Measurements from ENCODE around the gene SLC50A1.
"Not testable (repeated sequence)": the region's sequence is repeated elsewhere in the genome, so short reads cannot be mapped to it uniquely, and the experiment has no call there.

Gene SLC50A1

DNA sequence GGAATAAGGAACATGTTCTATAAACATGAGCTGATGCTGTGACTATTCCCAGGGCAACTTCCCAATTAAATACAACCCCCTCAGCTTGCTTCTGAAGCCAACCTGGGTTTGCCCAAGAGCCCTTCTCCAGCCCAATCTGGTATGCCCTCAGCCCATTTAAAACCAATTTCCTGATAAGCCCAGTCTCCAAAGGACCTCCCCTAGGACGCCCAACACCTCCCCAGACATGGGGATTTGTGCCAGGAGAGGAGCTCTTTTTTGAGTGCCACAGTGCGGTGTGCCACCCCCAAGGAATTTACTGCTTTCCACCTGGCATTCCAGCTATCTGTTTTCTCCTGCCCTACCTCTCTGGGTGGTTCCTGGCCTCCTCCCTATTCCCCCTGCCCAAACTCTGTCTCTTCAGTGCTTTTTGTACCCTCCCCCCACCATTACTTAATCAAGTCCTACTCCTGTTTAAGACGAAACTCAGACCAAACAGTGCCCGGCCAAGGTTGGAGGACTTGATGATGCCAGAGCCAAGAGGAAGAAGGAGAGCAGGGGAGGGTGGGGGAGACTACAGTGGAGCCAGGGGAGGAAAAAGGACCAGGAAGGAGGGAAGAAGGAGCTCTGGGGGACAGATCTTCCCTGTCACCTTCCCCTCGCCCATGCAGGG, 19.4 kb upstream of the SLC50A1 start:
- no peak for DNase-seq

DNA sequence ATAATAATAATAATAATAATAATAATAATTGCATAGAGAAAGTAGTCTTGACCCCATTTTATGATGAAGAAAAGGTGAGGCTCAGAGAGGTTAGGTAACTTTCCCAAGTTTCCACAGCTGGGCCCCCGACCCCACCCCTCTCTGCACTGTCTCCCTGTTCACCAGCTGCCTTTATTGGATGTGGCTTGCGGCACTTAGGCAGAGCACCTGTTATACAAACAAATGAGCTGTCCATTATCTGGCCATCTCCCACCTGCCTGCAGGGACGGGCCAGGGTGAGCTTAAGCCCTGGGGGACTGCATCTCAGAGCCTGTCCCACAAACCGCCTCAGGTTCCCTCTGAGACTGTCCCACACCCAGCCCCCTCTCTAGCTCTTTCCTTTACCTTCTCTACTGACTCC, 18.0 kb upstream of the SLC50A1 start:
- DNase-seq = no peak

DNA sequence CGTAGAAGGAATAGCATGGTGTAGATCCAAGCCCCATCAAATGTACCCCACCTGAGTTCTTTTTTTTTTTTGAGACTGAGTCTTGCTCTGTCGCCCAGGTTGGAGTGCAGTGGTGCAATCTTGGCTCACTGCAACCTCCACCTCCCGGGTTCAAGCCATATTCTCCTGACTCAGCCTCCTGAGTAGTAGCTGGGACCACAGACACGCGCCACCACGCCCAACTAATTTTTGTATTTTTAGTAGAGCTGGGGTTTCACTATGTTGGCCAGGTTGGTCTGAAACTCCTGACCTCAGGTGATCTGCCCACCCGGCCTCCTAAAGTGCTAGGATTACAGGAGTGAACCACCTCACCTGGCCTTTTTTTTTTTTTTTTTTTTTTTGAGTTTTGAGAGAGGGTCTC, 17.6 kb upstream of the SLC50A1 start:
- not testable (repeated sequence) for DNase-seq

DNA sequence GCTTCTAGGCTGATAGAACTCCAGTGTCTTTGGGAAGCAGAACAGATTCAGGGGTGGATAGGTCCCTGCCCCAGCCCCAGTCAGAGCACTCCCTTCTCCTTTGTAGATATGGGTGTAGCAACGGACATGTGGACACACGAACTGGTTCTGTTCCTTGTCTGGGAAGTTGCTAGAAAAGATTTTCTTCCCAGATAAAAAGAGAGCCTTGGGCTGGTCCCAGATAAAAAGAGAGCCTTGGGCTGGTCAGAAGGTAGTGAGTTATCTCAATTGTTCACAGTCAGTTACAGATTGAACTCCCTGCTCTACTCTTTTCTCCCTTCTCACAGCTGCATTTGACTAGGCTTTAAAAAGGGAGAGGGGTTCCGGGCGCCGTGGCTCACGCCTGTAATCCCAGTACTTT, 15.4 kb upstream of the SLC50A1 start:
- DNase-seq = no peak

DNA sequence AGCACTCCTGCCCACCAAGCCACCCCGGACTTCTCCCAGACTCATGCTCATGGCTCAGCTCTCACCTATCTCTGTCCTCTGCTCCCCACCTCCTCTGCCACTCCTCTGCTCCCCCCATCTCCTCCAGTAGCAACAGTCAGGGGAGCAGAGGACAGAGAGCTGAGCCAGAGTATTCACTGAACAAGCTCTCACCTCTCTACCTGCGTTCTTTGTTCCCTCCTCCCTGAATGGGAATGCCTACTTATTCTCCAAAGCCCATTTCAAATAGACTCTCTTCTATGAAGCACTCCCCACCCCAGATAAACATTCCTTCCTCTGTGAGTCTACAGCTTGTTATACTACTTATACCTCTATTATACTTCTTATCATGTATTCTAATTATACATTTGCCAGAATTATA, 14.4 kb upstream of the SLC50A1 start:
- DNase-seq = no peak

DNA sequence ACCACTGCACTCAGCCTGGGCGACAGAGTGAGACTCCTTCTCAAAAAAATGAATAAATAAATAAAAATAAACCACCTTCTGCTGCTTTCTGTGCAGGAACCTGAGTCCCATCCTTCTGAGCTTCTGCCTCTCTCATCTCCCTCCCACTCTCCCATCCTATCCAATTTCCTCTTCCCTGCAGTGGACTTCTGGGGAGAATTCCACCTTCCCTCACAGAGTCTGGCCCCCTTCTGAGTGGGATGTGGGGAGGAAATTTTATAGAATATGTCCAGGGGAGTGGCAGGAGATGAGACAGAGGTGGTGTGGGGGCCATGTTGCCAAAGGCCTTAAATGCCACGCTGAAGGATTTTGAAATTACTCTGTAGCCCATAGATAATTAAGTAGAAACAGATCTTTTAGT, 13.3 kb upstream of the SLC50A1 start:
- DNase-seq = no peak

DNA sequence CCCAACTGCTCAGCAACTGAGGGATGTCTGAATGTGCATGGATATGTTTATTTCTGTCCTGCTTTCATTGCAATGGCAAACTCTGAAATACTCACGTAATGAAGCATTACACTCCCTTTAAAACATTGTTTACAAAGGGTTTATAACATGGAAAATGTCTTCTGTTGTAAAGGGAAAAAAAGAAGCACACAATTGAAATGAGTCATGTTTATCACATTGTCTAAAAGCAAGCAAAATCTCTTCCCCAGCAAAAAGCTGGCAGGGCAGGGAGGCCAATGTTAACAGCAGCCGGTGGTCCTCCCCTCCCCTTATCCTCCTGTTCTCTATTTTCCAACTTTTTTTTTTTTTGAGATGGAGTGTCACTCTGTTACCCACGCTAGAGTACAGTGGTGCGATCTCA, 11.9 kb upstream of the SLC50A1 start:
- DNase-seq = no peak

DNA sequence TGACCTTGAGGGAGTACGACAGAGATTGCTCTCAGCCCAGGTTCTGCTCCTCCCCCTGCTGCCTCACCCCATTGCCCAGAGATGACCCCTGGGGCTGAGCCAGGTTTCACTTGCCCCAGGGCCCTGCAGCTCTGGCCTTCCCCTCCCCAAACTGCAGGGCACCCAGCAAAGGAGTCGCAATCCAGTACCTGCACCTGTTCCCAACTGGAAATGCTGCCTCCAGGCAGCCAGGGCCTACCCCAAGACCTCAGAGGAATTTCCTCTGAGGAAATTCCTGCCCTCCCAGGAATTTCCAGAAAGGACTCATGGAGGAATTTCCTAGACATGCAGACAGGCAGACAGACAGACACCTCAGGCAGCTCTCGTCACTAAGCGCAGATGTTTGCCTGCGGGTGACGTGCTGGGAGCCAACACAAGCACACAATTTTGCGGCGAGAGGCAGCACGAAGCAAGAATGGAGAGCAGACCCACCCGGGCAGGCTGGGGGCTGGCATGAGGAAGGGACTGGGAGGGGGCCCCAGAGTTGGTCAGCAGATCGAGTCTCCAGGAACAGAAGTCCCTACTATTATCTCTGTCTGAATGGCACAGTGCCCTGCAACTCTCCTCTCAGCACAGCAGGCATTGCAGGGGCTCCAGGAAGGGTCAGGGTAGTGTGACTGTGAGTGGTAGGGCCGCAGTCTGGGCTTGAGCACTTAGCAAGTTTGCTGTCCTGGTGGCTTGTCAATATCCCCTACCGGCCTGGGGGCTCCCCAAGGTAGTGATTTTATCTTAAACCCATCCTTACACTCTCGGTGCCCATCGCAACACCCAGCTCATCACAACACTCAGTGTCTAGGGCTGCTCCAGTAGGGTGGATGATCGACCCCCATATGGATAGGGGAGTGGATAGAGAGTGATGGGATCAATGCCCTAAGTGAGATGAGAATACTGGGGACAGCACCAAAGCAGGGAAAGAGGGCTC, 10.9 kb upstream of the SLC50A1 start:
- peak in 1 of 56 donors; percentile 29 for DNase-seq

DNA sequence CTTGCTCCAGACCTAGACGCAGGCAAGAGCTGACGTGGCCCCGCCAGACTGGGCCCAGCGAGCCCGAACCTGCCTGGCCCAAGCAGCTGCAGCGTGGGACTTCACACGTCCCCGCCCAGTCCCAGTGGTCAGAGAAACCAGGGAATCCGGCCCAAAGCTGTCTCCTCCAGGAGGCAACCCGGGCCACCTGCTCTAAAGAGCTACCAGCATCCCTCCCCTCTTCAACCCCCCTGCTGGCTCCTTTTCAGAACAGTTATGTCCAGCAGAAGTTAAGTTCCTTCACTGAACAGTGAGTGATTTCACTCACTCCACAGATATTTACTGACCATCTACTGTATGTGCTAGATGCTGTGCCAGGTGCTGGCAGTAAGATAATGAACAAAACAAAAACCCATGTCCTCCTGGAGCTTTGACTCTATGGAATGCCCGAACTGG, 10.1 kb upstream of the SLC50A1 start:
- DNase-seq = peak in 3 of 56 donors; percentile 6 to 25 (median 11)

DNA sequence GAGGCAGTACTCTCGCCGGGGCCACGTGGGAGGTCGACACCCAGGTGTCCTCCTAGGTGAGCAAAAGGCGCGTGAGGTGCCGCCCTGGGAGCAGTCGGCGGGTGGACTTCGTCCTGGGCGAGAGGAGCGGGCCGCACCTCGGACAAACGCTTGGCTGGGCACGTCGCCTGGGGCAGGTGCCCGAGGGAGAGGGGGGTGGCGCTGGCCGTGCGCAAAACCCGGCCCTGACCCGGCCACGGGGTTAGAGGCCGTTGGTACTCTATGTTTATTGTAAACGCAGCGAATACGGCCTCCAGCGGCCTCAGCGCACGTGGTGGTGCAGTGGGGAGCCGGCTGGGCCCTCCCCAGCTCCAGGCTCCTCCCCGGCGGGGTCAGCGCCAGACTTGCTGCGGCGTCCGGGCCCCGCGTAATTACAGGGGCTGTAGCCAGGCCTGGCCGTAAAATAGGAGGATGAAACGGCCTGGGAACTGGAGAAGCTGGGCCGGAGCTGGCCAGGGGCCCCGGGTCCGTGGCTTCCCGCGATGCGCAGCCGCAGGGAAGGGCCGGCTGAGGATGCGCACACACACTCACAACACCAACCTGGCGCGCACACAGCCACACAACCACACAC, 9.6 kb upstream of the SLC50A1 start:
- peak in 55 of 56 donors; percentile 30 to 90 (median 68) for DNase-seq

DNA sequence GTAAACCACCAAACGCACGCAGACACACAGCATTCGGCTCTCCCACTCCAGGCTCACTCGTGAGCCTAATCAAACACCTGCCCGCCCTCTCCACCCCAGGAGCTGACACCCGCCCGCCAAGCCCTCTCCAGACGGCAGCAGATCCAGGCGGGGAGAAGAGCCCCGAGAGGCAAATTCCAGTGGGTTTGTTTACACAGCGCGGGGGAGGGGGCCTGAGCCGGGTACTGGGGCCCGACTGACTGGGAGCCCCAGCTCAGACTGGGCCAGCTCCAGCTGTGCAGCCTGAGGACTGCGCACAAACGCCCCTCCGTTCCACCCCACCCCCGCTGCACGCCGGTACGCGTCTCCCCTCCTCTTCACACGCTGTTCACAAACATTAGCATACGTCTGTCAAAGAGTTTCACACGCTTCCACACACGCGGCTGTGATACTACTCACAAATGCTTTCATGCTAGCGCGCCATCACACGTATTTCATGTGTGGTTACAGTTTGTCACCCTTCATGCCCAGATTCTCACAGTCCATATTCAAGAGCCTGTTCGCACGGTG, 9.0 kb upstream of the SLC50A1 start:
- peak in 48 of 56 donors; percentile 22 to 85 (median 64) for DNase-seq

DNA sequence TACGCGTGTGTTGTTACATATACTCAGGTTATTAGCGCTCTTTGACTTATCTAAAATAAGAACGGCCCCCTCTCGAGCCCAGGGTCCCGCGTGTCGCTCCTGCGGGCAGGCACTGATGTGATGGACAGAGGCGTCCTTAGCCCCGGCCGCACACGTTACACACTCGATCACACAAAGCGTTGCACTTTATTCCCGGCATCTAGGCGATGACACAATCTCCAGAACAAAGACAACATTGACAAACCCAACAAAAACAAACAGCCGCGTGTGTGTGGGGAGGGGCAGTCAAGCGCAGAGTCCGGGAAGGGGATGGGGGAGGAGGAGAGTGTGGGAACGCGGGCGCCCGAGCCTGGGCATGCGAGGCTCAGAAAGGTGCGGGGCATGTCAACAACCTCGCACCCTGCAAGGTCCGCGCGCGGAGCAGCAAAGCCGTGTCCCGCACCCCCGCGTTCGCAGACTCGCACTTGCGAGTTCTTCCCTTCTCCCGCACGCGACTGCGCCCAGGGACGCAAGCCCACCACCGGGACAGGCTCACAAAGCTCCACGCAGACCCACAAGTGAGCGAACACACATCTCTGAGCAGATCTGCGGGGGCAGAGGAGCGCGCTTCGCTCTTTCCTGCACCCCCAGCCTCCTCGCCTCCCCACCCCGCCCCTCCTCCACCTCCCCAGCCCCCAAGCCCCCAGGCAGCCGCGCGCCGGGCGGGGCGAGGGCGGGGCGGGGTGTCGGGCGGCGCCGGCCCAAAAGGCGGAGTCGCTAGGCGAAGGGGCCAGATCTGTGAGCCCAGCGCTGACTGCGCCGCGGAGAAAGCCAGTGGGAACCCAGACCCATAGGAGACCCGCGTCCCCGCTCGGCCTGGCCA, 8.3 kb upstream of the SLC50A1 start, which contains the start of gene EFNA1:
Gene EFNA1 (plus strand): TSS at position 772 of the 862 bp plus-strand sequence. CDS start 102 bp downstream, outside the sequence.
- DNase-seq = peak in 55 of 56 donors; percentile 51 to 94 (median 84)

DNA sequence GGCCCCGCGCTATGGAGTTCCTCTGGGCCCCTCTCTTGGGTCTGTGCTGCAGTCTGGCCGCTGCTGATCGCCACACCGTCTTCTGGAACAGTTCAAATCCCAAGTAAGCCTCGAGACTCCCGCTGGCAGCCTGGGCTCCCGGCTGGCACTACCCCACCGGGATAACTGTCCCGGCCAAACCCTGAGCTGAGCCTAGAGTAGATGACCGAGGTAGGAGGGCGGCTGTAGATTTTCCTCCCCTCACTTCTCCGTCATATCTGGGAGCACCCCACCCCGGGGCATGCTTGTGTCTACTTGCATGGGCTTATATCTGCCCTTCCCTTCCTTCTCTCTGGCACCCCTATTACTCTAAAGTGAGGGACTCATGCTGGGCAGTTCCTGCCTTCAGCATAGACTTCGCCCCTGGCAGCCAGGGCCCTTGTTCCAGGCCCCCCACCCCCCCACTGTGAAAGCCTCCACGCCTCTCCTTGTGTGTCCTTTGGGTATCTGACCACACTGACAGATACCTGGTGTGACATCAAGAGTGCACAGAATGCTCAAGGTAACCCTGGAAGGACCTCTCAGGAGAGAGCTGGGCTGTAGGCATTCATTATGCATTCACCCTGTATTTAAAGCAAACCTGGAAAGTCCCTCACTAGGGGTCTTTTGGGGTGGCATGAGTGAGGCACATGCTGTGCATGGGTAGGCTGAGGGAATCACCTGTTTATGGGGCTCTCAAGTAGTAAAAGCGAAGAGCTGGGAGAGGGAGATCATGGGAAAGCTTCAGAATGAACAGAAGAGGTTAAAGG, 7.5 kb upstream of the SLC50A1 start:
- peak in 2 of 56 donors; percentile 19 to 31 for DNase-seq

DNA sequence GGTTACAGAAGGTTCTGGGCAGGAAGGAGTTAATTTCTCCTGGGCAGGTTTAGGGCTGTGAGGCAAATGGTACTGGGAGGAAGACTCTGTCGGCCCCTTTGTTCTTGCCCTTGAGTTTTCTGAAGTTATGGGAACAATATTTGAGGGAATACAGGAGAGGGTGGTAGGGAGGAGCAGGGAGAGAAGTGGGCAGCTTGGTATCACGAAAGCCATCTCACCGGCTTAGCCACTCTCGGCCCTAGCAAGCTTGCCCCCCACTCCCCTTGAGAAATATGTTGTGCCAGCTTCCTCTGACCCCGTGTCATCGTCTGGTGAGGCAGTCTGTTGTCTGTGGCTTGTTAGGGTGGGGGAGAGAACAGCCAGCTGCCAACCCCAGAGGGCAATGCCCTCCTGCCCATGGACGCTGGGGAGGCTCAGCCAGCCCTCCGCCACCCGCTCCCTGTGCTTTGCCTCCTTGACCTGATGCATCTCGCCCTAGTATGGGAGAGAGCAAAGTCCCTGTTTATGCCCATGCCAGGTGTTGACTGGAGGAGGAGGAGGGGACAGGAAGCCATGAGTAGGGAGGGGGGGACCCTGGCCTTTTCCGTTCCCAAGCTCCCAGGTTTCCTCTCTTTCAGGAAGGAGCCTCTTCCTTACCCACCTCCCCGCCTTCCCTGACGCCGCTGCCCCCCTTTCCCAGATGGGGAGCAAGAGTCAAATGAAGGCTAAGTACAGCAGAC, 6.7 kb upstream of the SLC50A1 start:
- DNase-seq = peak in 40 of 56 donors; percentile 7 to 73 (median 40)

DNA sequence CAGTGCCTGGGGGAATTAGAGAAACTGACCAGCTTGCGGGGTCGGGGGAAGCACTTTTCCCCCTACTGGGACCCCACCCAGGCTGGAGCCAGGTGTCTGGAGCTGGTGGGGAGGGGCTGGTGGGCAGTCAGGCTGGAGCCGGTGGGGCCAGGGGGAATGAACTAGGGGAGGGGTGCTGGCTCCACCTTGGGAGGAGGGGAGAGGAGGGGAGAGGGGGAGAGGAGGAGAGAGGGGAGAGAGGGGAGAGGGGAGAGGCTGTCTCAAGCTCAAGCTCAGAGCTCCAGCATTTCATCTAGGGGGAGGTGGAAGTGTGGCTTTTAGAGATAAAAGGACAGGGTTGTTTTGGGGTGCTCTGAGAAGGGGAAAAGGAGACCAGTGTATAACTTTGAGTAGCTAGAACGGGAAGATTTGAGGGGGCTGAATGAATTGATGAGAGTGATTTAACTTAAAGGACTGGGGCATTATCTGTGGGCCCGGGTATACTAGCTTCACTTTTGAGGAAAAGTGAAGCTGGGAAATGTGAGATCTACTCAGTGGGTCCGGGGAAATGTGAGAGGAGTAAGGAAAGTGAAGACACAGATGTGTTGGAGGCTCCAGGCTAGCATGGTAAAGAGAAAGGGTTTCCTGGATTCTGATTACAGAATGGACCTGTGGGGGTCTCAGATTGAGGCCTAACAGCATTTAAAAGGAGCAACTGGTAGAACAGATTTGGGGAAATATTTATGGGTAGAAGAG, 5.2 kb upstream of the SLC50A1 start:
- no peak for DNase-seq

DNA sequence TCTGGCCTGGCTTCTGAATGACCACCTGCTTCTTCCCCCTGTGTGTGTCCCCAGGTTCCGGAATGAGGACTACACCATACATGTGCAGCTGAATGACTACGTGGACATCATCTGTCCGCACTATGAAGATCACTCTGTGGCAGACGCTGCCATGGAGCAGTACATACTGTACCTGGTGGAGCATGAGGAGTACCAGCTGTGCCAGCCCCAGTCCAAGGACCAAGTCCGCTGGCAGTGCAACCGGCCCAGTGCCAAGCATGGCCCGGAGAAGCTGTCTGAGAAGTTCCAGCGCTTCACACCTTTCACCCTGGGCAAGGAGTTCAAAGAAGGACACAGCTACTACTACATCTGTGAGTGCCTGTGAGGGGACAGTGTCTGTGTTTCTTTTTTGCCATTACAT, 4.4 kb upstream of the SLC50A1 start:
- no peak for DNase-seq

DNA sequence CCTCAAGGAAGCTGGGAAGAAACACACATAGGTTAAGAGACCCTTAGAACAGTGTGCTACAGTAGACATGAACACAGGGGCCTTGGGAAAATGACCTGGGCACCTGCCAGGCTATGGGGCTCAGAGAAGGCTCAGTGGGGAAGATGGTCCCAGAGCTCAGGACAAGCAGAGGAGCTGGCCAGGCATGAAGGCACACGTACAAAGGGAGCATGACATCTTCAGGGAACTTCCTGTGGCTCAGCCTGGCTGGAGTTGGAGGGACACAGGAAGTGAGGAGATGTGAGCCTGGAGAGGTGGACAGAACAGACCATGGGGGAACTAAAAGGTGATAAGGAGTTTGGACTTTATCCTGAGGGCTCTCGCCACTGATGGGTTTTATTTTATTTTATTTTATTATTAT, 3.8 kb upstream of the SLC50A1 start:
- no peak for DNase-seq

DNA sequence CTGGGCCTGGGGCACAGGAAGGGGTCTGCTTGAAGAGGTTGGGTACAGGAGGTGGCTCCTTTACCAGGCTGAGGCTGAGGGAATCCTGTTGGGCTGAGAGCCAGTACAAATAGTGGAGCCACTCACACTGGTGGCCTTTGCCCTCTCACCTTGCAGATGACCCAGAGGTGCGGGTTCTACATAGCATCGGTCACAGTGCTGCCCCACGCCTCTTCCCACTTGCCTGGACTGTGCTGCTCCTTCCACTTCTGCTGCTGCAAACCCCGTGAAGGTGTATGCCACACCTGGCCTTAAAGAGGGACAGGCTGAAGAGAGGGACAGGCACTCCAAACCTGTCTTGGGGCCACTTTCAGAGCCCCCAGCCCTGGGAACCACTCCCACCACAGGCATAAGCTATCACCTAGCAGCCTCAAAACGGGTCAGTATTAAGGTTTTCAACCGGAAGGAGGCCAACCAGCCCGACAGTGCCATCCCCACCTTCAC, 1.8 kb upstream of the SLC50A1 start:
- DNase-seq = no peak
